IPS DF 19.7 (cell line): Measurements from ENCODE around the gene PROSER2.

Source experiments
- DNase-seq: peaks from one replicate; pipeline ENCODE4 v3.0.0-alpha.2; 2013; ENCODE audit warnings: low read depth, low spot score

PROSER2 gene

DNA sequence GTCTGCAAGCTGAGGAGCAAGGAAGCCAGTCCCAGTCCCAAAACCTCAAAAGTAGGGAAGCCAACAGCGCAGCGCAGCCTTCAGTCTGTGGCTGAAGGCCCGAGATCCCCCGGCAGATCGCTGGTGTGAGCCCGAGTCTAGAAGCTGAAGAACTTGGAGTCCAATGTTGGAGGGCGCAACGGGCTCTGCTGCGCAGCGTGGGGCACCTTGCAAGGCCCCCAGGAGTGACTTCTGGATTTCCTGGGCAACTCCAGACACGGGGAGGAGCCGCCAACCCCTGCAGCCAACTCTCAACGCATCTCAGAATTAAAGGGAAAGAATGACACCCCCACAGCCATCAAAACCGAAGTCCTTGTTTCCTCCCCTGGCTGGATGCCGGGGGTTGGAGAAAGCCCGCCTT, 18.8 kb upstream of the PROSER2 start:
- no peak for DNase-seq

- DNase-seq = no peak
Observed at GRCh38 chr10:11805792-11806191, 17.4 kb upstream of the PROSER2 start.

DNA sequence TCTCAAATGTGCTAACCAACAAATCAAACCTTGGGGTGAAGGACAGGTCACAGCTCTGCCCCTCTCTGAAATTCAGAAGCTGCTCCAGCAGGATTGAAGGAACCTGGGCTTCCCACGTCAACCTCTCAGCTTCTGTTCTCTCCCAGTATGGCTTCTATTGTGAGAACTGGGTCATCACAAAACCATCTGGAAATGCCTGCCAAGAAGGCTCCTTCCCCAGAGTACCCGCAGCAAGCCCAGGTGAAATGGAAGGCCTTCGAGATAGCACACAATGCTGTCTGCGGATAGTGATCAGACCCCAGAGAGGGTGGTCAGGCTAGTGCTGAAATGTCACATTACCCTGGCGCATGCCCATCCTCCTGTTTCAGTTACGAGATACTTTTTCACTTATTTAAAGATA, 16.4 kb upstream of the PROSER2 start:
- no peak for DNase-seq

GRCh38 chr10:11808808-11809207, 14.3 kb upstream of the PROSER2 start:
- DNase-seq = no peak

GRCh38 chr10:11810313-11810766, 12.8 kb upstream of the PROSER2 start:
- DNase-seq = no peak

- DNase-seq = no peak
Observed at GRCh38 chr10:11810973-11811372, 12.2 kb upstream of the PROSER2 start.

DNA sequence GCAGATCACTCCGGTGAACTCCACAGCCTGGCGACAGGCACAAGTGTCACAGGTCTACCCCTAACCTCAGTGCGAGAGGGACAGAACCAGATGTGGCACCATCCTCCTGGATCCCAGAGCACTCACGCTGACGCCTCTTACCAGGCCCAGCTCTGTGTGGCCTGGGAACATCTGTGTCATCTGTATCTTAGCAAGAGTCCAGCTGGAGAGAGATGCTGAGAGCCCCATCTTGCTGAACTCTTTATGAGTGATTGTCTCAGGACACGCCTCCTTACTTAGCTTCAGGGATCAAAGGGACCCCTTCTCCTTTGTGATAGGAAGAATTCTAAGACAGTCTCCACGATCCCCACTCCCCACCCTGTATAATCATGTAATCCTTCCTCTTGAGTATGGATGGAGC, 10.0 kb upstream of the PROSER2 start:
- DNase-seq = no peak

DNA sequence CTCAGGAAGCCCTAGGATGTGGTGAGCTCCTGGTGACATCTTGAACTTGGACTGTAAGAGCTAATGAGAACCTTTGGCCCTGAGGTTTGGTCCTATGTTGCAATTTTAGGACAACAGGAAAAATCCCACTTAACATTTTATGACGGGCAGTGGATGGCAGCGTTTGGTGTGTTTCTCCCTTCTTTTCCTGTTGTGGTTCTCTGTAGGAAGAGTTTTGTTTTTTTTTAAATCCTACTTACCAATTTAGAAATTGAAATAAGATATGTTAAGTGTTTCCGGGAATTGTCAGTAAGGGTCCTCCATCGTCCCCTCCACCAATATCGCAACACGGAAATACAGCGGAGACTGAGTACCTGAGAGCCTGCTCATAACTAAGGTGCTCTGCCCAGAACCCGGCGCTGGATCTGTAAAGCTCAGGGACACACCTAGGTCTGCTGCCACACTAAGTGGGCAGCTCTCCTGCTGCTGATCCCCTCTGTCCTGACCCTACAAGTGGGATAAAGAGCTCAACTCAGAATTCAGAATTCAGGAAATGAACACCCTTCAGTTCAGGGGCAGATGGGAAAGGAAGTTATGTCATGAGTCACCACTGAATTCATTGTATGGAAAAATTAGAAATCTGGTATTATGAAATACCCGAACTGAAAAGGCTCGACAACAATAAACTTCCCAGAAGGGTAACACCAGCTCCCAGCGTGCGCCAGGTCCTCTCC, 9.1 kb upstream of the PROSER2 start:
- no peak for DNase-seq

DNA sequence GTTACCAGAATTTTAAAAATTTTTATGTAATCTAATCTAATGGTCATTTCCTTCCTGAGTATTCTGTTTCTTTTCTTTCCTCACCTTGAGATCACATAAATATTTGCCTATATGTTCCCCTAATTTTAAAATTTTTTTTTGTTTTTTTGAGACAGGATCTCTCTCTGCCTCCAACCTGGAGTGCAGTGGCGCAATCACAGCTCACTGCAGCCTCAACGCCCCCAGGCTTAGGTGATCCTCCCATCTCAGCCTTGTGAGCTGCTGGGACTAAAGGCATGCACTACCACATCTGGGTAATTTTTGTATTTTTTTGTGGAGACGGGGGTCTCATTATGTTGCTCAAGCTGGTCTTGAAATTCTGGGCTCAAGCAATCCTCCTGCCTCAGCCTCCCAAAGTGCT, 4.1 kb upstream of the PROSER2 start:
- DNase-seq = no peak

DNA sequence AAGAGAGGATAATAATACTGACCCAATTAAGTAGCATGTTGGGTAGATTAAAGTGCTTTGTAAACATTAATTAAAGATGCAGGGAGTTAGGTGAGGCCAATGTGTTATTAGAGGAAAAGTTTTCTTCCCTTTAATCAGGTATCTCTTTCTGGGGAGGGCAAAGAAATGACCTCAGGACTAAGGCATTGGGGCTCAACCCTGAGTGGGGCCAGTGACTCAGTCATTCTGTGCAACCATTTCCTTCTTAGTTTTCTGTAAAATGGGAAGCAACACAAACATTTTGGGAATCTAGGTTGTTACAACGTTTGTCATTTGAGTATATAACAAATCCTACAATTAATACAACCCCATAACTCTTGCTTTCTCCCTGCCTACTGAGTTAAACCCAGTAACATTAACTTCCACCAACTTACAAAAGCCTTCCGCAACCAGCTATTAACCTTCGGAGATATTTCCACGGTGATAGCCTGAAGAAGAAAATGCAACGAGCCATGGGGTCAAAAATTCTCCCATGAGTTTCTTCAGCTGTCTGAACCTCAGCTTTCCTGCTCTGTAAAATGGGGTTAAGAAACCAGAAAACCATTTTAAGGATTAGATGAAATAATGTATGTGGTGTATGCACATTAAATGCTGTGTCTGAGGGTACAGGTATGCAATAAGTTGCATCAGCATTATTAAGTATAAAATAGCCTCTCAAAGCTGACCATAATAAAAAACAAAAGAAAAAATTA, 965 bp upstream of the PROSER2 start:
- DNase-seq = no peak

DNA sequence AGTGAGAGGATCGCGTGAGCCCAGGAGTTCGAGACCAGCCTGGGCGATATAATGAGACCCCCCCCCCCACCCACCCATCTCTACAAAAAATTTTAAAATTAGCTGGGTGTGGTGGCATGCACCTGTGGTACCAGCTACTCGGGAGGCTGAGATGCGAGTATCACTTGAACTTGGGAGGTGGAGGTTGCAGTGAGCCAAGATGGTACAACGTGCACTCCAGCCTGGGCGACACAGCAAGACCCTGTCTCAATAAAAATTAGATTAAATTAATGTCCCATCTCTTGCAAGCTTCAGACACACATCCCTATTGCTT, 391 bp upstream of the PROSER2 start:
- DNase-seq = no peak

DNA sequence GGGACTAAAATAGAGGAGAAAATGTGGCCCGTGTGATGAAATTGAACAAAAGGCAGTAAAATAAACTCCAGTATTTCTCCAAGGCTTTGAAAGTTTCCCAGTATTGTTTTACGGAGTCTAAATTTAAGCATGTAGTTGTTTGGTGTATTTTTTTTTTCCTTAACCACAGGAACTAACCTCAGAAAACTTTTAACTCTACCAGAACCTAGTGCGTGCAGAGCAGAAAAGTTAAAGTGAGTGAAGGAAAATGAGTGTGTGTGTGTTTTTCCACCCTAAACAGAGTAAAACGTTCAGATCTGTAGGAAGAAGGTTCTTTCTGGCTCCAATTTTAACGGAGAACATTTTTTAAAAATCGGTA, 812 bp downstream of the PROSER2 start:
- DNase-seq = no peak

DNA sequence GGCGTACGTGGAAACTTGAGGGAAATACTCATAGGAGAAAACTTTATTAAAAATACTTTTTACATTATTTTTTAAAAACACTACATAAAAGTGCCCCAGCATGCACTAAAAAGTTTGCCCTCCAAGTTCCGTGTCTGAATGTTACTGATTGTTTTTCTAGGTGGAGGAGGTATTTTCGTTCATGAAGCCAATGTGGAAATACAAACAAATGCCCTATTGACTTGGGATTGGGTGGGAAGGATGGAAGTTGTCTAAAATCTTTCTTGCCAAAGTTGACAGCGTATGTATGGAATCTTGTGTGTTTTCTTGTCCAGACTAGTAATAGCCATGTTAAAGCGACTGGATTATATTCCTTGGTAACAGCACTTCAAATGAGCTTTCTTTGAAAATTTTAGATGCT, 1.2 kb downstream of the PROSER2 start:
- no peak for DNase-seq

DNA sequence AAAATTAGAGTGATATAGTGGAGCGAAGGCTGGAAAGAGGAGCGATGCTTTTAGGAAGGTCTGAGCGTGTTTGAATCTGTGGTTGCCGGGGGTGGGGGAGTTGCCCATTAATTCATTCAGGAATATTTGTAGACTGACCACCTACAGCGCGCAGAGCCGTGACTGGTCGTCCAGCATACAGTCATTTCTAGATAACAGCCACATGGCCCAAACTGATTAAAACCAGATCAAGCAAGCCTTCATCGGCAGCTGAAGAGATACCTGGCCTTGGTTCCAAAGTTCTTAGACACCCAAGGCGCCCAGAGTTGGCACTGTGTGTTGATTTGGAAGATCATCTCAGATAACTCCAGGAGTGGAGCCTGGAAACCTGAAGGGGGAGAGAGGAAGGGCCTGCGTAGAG, 1.7 kb downstream of the PROSER2 start:
- DNase-seq = no peak

GRCh38 chr10:11825796-11826414, 2.7 kb downstream of the PROSER2 start:
- DNase-seq = no peak

DNA sequence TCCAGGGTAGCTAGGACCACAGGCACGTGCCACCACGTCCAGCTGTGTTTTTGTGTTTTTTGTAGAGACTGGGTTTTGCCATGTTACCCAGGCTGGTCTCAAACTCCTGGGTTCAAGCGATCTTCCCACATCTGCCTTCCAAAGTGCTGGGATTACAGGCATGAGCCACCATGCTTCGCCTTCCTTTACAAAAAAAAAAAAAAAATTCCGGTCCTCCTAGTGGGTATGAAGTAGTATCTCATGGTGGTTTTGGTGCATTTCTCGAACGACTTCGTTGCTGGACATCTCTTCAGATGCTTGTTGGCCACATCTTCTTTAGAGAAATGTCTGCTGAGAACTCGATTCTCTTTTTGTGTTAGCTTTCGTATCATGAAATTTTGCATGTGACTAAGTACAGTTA, 3.9 kb downstream of the PROSER2 start:
- DNase-seq = no peak

- no peak for DNase-seq
Observed at GRCh38 chr10:11827414-11827813, 4.3 kb downstream of the PROSER2 start.

- no peak for DNase-seq
Observed at GRCh38 chr10:11828682-11829284, 5.6 kb downstream of the PROSER2 start.

DNA sequence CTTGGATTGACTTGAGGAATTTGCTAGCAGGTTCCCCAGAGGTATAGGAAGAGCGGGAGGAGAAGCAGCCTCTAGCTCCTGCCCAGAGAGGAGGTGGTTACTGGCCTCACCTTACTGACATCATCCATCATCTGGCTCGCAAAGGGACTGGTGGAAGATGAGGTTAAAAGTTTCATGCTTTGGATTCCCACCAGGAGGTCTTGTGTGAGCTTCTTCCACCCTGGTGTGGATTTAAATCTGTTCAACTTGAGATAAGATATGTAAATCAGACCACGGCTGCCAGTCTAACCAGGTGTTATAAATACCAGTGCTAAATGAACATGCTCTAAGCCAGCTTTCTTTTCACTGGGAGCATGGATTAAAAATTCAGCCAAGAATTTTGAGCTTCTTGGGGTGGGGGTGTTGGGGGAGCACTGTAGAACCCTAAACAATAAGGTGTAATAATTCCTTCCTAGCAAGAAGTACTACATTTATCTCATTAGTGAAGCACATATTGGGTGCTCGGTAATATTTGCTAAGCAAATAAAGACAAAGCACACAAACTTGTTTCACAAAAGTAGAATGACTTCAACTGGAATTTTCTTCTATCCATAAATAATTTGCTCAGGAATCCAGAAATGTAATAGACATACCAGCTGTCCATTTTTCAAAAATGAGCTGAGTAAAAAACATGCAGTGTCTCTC, 7.8 kb downstream of the PROSER2 start:
- DNase-seq = no peak

DNA sequence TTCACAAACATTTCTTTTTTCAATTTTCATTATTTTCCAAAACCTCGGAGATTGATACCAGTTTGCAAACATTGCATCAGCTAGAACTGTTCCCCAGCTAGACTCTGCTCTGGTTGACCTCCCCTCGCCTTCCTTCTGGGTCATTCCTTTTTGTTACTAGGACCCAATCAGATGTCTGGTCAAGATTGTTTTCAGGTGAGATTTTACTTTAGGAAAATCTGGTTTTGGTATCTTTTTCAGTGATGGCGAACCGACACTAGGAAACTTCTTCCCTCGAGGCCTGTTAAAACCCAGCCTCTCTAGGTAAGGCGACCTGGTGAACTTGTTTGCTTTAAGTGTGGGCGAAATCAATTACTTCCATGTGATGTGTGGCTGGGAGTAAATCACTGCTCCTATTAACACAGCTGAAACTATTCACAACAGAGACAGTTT, 8.4 kb downstream of the PROSER2 start:
- no peak for DNase-seq

DNA sequence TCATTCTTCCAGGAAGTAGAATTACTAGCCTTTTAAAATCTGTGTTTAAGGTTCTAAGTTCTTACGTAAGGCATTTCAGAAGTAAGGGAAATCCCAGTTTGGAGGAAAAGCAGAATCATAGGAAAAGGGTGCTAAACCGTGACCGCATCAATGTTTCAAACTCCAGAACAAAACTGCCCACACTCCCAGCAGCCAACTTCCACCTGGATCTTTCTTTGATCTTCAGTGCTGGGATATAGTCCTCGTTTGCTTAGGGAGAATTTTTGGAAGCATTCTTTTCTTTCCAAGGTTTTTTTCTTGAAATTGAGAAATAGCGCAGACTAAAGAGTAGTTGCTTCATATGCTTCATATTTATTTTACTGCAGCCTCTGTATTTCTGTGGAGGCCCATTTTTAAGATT, 8.9 kb downstream of the PROSER2 start:
- DNase-seq = no peak

- DNase-seq = no peak
Observed at GRCh38 chr10:11835061-11835460, 11.9 kb downstream of the PROSER2 start.
